Measurements from ENCODE around the gene CST3. TPM values are rescaled to one million over a fixed set of nuclear protein-coding genes. Genes with fewer than 3 reads are reported as not detected.

The CST3 gene
- total RNA-seq, 1 donor from 2014 or later: 163 TPM

Other genes with a start within 250 kb of the CST3 start
- 4.5 and 11.4 TPM in 2 replicates for gene NAPB, start 216.5 kb downstream of the CST3 start, total RNA-seq
- gene CSTL1, start 198.3 kb downstream of the CST3 start, total RNA-seq: not detected in 2 replicates
- not detected in 2 replicates for gene CST11, start 185.1 kb downstream of the CST3 start, total RNA-seq
- gene CST8, start 146.8 kb downstream of the CST3 start, total RNA-seq: not detected in 2 replicates
- not detected in 2 replicates for gene CST9L, start 69.5 kb downstream of the CST3 start, total RNA-seq
- gene CST9, start 32.0 kb downstream of the CST3 start, total RNA-seq: not detected in 2 replicates
- not detected in 2 replicates for gene CST4, start 51.1 kb upstream of the CST3 start, total RNA-seq
- gene CST1, start 113.0 kb upstream of the CST3 start, total RNA-seq: 0.26 TPM in 1 of 2 replicates, not detected in the other
- not detected in 2 replicates for gene CST2, start 188.8 kb upstream of the CST3 start, total RNA-seq
- not detected in 2 replicates for gene CST5, start 241.8 kb upstream of the CST3 start, total RNA-seq